ENCODE measurements around the gene PLCL1. TPM values are rescaled to one million over a fixed set of nuclear protein-coding genes. Genes with fewer than 3 reads are reported as not detected.

PLCL1 gene
- total and polyA plus RNA-seq, 2 donors from 2014 or later = 13.6 to 14.7 TPM

GRCh38 chr2:197944416-197945096 is 140.2 kb downstream of the PLCL1 start:
- Histone ChIP-seq H3K9me3 (ENCODE audit: control insufficient read depth in 2 of 3, insufficient read depth in 1 of 3, low read length in 3 of 3) (no peaks in the 10 kb centered on the region), H3K27ac (ENCODE audit: low read depth in 2 of 2, low read length in 2 of 2) (peak overlapping the region in 1 of 2 donors; percentile 61), H3K27me3 (ENCODE audit: control insufficient read depth, insufficient read depth, low read length) (no peaks in the 10 kb centered on the region), H3K4me3 (ENCODE audit: low read length in 3 of 3) (peak overlapping the region in 1 of 3 donors; percentile 6), H3K9ac (ENCODE audit: low read length in 3 of 3) (no peak overlapping the region), H3K36me3 (ENCODE audit: control insufficient read depth in 2 of 3, insufficient read depth in 3 of 3, low read length in 3 of 3) (no peaks in the 10 kb centered on the region), H3K4me1 (ENCODE audit: control insufficient read depth in 2 of 3, insufficient read depth in 2 of 3, low read depth in 1 of 3, low read length in 3 of 3) (peaks cover 4 to 23% (median 8%) of the 10 kb centered on the region in 3 donors)
- intact Hi-C loops (cut with DNase I) = no loop called here
- peak; percentile 72 for FAIRE-seq
- DNase-seq = peak in 3 of 5 donors; percentile 17 to 84 (median 76)
- TF ChIP-seq CTCF (IDR thresholded peaks at IDR 0.05; ENCODE audit: borderline replicate concordance, extremely low read depth, insufficient read depth) = no peak

- Histone ChIP-seq H3K27ac (ENCODE audit: low read depth in 2 of 2, low read length in 2 of 2) (no peak overlapping the region), H3K27me3 (ENCODE audit: control insufficient read depth, insufficient read depth, low read length) (no peaks in the 10 kb centered on the region)
Measured at GRCh38 chr2:197946562-197946961, 142.2 kb downstream of the PLCL1 start.

GRCh38 chr2:197947219-197947757 is 142.9 kb downstream of the PLCL1 start:
- H3K27me3 ChIP-seq (ENCODE audit: control insufficient read depth, insufficient read depth, low read length) = no peaks in the 10 kb centered on the region
- FAIRE-seq (no peak), DNase-seq (no peak)
- intact Hi-C loops (cut with DNase I) = no loop called here
- H3K4me3 ChIP-seq (ENCODE audit: low read length in 3 of 3) = no peak overlapping the region
- no peak overlapping the region for H3K27ac ChIP-seq (ENCODE audit: low read depth in 2 of 2, low read length in 2 of 2)
- H3K9me3 ChIP-seq (ENCODE audit: control insufficient read depth in 2 of 3, insufficient read depth in 1 of 3, low read length in 3 of 3) = no peaks in the 10 kb centered on the region
- peaks cover 4 to 23% (median 11%) of the 10 kb centered on the region in 3 donors for H3K4me1 ChIP-seq (ENCODE audit: control insufficient read depth in 2 of 3, insufficient read depth in 2 of 3, low read depth in 1 of 3, low read length in 3 of 3)
- H3K36me3 ChIP-seq (ENCODE audit: control insufficient read depth in 2 of 3, insufficient read depth in 3 of 3, low read length in 3 of 3) = no peaks in the 10 kb centered on the region
- TF ChIP-seq CTCF (IDR thresholded peaks at IDR 0.05; ENCODE audit: borderline replicate concordance, extremely low read depth, insufficient read depth) = no peak
- H3K9ac ChIP-seq (ENCODE audit: low read length in 3 of 3) = no peak overlapping the region

More at GRCh38 chr2:197946562-197946961, 142.2 kb downstream of the PLCL1 start:
- Histone ChIP-seq H3K4me3 (ENCODE audit: low read length in 3 of 3) (no peak overlapping the region), H3K9me3 (ENCODE audit: control insufficient read depth in 2 of 3, insufficient read depth in 1 of 3, low read length in 3 of 3) (no peaks in the 10 kb centered on the region), H3K4me1 (ENCODE audit: control insufficient read depth in 2 of 3, insufficient read depth in 2 of 3, low read depth in 1 of 3, low read length in 3 of 3) (peaks cover 4 to 23% (median 11%) of the 10 kb centered on the region in 3 donors), H3K36me3 (ENCODE audit: control insufficient read depth in 2 of 3, insufficient read depth in 3 of 3, low read length in 3 of 3) (no peaks in the 10 kb centered on the region), H3K9ac (ENCODE audit: low read length in 3 of 3) (no peak overlapping the region)
- DNase-seq = peak in 3 of 5 donors; percentile 11 to 55 (median 34)
- FAIRE-seq = no peak
- intact Hi-C loops (cut with DNase I) = no loop called here
- TF ChIP-seq CTCF (IDR thresholded peaks at IDR 0.05; ENCODE audit: borderline replicate concordance, extremely low read depth, insufficient read depth) = no peak

Data from kidney (tissue), 14 donors.